Measurements from ENCODE around the gene DENND6B. TPM values are rescaled to one million over a fixed set of nuclear protein-coding genes. Genes with fewer than 3 reads are reported as not detected.

Gene DENND6B
- total RNA-seq, 2 donors from 2014 or later = 9.6 to 19.6 TPM

DNA sequence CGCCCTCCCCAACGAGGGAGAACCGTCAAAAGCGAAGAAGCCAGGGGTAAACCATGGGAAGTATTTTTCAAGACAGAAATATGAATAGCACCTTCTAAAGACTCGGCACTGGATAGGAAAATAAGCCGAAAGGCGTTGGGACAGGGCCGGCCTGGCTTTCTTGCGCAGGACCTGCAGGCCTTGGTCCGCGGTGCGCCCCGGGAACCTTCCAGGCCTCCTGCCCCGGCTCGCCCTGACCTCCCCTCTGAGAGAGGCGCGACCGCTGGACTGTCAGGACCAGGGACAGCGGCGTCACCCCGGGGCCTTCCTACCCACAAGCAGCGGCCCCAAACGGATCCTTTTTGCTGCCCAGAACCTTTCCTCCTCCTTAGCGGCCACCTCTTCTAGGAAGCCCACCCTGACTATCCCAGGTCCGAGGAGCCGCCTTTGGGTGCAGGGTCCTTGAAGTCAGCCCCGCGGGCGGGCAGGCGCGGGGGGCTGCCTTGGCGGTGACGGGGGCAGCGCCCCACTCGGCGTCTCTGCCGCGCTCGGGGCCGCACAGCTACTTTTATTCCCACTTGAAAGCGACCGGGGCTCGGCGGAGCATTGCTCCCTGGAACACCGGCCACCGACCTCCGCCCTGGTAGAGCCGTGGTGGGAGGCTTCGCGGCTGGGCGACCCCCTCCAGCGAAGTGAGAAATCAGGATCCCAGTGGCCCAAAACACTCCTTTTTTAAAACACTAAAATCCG lies 56.0 kb downstream of the DENND6B start:
- peak overlapping the region; percentile 40 to 53 for H3K4me3 ChIP-seq

DNA sequence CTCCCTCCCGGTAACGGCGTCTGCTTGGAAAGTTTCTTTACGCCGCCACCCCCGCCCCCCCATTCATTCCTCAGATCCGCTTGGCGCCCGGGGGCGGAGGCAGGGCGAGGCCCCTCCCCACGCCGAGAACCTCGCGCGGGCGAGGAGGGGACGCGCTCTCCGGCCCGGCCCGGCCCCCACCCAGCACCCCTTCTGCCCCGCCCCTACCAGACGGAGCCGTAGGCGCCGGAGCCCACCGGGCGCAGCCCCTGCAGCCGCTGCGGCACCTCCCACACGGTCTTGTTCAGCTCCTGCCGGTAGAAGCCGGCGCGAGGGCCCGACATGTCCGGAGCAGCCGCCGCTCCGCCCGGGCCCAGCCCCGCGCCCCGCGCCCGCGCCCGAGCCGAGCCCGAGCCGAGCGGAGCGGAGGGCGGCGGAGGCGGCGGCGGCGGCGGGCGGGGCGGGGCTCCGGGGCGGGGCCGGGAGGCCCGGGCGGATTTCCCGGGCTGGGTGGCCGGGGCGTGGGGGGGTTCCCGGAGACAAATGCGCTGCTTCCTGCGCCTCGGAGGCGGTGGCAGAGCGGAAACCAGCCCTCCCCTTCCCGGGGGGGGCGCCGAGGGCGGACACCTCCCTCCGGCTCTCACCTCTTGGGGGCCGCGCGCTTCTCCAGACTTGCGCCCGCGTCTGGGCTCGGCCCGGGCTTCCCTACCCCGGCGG lies 56.7 kb downstream of the DENND6B start, which contains the start of gene MAPK11:
TSS of gene MAPK11 (minus strand) at position 411 of the 696 bp plus-strand sequence. CDS start at position 323, 88 bp downstream.
- WGBS = 0% methylated on average over 43 of the region's 92 CpGs
- TF ChIP-seq POLR2A (IDR thresholded peaks at IDR 0.05) = no peak
- TF ChIP-seq, protein P1, sequence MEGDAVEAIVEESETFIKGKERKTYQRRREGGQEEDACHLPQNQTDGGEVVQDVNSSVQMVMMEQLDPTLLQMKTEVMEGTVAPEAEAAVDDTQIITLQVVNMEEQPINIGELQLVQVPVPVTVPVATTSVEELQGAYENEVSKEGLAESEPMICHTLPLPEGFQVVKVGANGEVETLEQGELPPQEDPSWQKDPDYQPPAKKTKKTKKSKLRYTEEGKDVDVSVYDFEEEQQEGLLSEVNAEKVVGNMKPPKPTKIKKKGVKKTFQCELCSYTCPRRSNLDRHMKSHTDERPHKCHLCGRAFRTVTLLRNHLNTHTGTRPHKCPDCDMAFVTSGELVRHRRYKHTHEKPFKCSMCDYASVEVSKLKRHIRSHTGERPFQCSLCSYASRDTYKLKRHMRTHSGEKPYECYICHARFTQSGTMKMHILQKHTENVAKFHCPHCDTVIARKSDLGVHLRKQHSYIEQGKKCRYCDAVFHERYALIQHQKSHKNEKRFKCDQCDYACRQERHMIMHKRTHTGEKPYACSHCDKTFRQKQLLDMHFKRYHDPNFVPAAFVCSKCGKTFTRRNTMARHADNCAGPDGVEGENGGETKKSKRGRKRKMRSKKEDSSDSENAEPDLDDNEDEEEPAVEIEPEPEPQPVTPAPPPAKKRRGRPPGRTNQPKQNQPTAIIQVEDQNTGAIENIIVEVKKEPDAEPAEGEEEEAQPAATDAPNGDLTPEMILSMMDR (IDR thresholded peaks at IDR 0.05) = no peak
- no peak for TF ChIP-seq POLR2AphosphoS5 (IDR thresholded peaks at IDR 0.05)
- H3K4me1 ChIP-seq (replicated peaks) = peaks cover 22% of the 10 kb centered on the region
- DNase-seq (ENCODE audit: low spot score) = peak; percentile 47
- peak within 1 kb of the TSS; percentile 55 to 75 for H3K27ac ChIP-seq
- no peaks in the 10 kb centered on the region for H3K27me3 ChIP-seq (replicated peaks; ENCODE audit: insufficient read depth)
- no peaks in the 10 kb centered on the region for H3K36me3 ChIP-seq
- intact Hi-C loops (cut with DNase I) = no loop called here
- peak within 1 kb of the TSS; percentile 40 to 53 for H3K4me3 ChIP-seq
- no peaks in the 10 kb centered on the region for H3K9me3 ChIP-seq

More for the DNA sequence above, 56.0 kb downstream of the DENND6B start:
- WGBS = 2% methylated on average over 53 of the region's 53 CpGs
- DNase-seq (ENCODE audit: low spot score) = peak; percentile 56
- no peak for TF ChIP-seq POLR2AphosphoS5 (IDR thresholded peaks at IDR 0.05)
- TF ChIP-seq, protein P1 (IDR thresholded peaks at IDR 0.05) = no peak
- no peaks in the 10 kb centered on the region for H3K36me3 ChIP-seq
- peak overlapping the region; percentile 55 to 75 for H3K27ac ChIP-seq
- H3K27me3 ChIP-seq (replicated peaks; ENCODE audit: insufficient read depth) = no peaks in the 10 kb centered on the region
- no peaks in the 10 kb centered on the region for H3K9me3 ChIP-seq
- intact Hi-C loops (cut with DNase I) = no loop called here
- peaks cover 22% of the 10 kb centered on the region for H3K4me1 ChIP-seq (replicated peaks)

DNA sequence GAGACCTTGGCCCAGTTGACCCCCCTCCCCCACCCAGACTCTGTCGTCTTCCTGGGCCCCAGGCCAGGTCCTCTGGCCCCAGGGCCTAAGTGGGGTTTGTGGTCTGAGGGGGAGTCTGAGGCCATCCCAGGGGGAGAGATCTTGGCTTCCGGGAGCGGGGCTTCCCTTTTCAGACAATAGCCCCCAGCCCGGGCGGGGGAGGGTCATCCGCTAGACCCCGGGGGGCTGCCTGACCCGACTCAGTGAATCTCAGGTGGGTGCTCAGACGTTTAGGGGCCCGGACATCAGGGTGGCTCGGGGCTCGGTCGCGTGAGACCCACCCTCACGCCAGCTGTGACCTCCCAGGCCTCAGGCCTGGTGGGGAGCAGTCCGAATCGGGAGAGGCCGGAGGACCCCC lies 57.2 kb downstream of the DENND6B start:
- no peaks in the 10 kb centered on the region for H3K36me3 ChIP-seq
- DNase-seq (ENCODE audit: low spot score) = no peak
- intact Hi-C loops (cut with DNase I) = no loop called here
- no peaks in the 10 kb centered on the region for H3K27me3 ChIP-seq (replicated peaks; ENCODE audit: insufficient read depth)
- no peak for TF ChIP-seq POLR2AphosphoS5 (IDR thresholded peaks at IDR 0.05)
- TF ChIP-seq, protein P1 (IDR thresholded peaks at IDR 0.05) = no peak
- no peak for TF ChIP-seq POLR2A (IDR thresholded peaks at IDR 0.05)
- H3K27ac ChIP-seq = peak overlapping the region; percentile 55 to 75
- 20% methylated on average over 18 of the region's 18 CpGs for whole genome bisulfite sequencing
- H3K9me3 ChIP-seq = no peaks in the 10 kb centered on the region
- H3K4me3 ChIP-seq = peak overlapping the region; percentile 40 to 53
- peaks cover 22% of the 10 kb centered on the region for H3K4me1 ChIP-seq (replicated peaks)

DNA sequence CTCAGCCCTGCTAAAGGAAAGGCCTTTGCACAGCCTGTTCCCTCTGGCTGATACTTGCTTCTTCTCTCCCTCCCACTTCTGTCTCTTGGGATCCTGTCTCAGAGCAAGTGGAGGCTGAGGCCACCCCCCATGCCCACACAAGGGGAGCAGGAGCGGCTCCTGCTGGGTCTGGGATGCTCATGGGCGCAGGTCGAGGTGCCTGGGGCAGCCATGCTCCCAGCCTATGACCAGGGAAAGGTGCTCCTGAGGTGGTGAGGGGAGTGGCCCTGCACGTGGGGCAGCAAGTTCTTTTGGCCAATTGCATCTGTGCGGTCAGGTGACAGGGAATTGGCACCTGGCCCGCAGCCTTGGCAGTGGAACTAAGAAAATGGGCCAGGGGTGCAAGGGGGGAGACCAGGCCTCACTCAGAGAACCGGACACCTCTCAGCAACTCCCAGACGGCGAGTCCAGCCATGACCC lies 58.1 kb downstream of the DENND6B start:
- Histone ChIP-seq H3K4me3 (no peak overlapping the region), H3K27me3 (replicated peaks; ENCODE audit: insufficient read depth) (no peaks in the 10 kb centered on the region), H3K27ac (peak overlapping the region in 1 of 2 donors; percentile 75), H3K4me1 (replicated peaks) (peaks cover 22% of the 10 kb centered on the region), H3K36me3 (no peaks in the 10 kb centered on the region), H3K9me3 (no peaks in the 10 kb centered on the region)
- 14% methylated on average over 9 of the region's 9 CpGs for WGBS
- intact Hi-C loops (cut with DNase I) = no loop called here
- TF ChIP-seq POLR2AphosphoS5 (IDR thresholded peaks at IDR 0.05) = peak; percentile 73
- TF ChIP-seq, protein P1 (IDR thresholded peaks at IDR 0.05) = no peak
- peak; percentile 65 for DNase-seq (ENCODE audit: low spot score)
